HL-60 (cell line): ENCODE data around the gene SLC26A2.
A peak's percentile ranks its signal among the peaks of the same experiment; 100 is the strongest.

Source experiments
- DNase-seq, 2 experiments: peaks; one replicate each; pipeline ENCODE4 v3.0.0-alpha.2; 2010 to 2020; ENCODE audit warnings: low read depth in 1 of 2, low spot score in 1 of 2
- H3K27ac ChIP-seq: fragments of 250-450 bp; sonication (Bioruptor Pico); replicated peaks from 2 replicates; pipeline ENCODE4 v1.5.1; 2020; ENCODE audit warnings: mild to moderate bottlenecking, moderate library complexity
- H3K27me3 ChIP-seq: fragments of 250-450 bp; sonication (Bioruptor Pico); 2 replicates; pipeline ENCODE4 v1.5.1; 2021; ENCODE audit warnings: mild to moderate bottlenecking, moderate library complexity; ENCODE audit not compliant: insufficient read depth, poor library complexity, severe bottlenecking
- H3K4me3 ChIP-seq: replicated peaks from 2 replicates; pipeline ENCODE4 v1.5.1; 2011; ENCODE audit warnings: mild to moderate bottlenecking, control low read depth, low read length; ENCODE audit not compliant: insufficient read depth
- CTCF ChIP-seq: IDR thresholded peaks from one replicate; pipeline ENCODE4 v1.5.1; 2011; ENCODE audit warnings: low read length, control low read depth, inconsistent platforms; ENCODE audit not compliant: insufficient read depth
- GABPA ChIP-seq: IDR thresholded peaks from 2 replicates; pipeline ENCODE4 v1.6.1; 2012; ENCODE audit warnings: low read depth
- POLR2AphosphoS5 ChIP-seq: IDR thresholded peaks from 2 replicates; pipeline ENCODE4 v1.6.1; 2012; ENCODE audit warnings: low read depth
- REST ChIP-seq: IDR thresholded peaks from 2 replicates; pipeline ENCODE4 v1.6.1; 2012; ENCODE audit warnings: low read depth; ENCODE audit not compliant: insufficient replicate concordance
- SPI1 ChIP-seq: IDR thresholded peaks from 2 replicates; pipeline ENCODE4 v1.6.1; 2012; ENCODE audit warnings: low read depth, mild to moderate bottlenecking, borderline replicate concordance

The SLC26A2 gene

GRCh38 chr5:149998281-149998680, 37.7 kb downstream of the SLC26A2 start:
- no peak overlapping the region for H3K4me3 ChIP-seq
- no peak for TF ChIP-seq GABPA
- TF ChIP-seq SPI1, result no peak
- TF ChIP-seq CTCF, result no peak
- TF ChIP-seq POLR2AphosphoS5, result no peak
- TF ChIP-seq REST, result no peak
- H3K27me3 ChIP-seq, result no peaks in the 10 kb centered on the region
- H3K27ac ChIP-seq, result no peak overlapping the region
- no peak for DNase-seq

- Histone ChIP-seq H3K27me3 (no peaks in the 10 kb centered on the region), H3K4me3 (peak overlapping the region; percentile 92; the same call in 1 of the 2 replicates), H3K27ac (peak overlapping the region; percentile 95; the same call in 1 of the 2 replicates)
- no peak for DNase-seq
- TF ChIP-seq POLR2AphosphoS5 (no peak), CTCF (no peak), REST (no peak), SPI1 (no peak), GABPA (no peak)
These were observed 38.8 kb downstream of the SLC26A2 start for GRCh38 chr5:149999359-149999758.

- no peak for DNase-seq
- Histone ChIP-seq H3K27me3 (no peaks in the 10 kb centered on the region), H3K4me3 (peak overlapping the region; percentile 92), H3K27ac (peak overlapping the region; percentile 95)
- TF ChIP-seq GABPA (no peak), CTCF (no peak)
These were observed 39.3 kb downstream of the SLC26A2 start for GRCh38 chr5:149999866-150000255.

DNA sequence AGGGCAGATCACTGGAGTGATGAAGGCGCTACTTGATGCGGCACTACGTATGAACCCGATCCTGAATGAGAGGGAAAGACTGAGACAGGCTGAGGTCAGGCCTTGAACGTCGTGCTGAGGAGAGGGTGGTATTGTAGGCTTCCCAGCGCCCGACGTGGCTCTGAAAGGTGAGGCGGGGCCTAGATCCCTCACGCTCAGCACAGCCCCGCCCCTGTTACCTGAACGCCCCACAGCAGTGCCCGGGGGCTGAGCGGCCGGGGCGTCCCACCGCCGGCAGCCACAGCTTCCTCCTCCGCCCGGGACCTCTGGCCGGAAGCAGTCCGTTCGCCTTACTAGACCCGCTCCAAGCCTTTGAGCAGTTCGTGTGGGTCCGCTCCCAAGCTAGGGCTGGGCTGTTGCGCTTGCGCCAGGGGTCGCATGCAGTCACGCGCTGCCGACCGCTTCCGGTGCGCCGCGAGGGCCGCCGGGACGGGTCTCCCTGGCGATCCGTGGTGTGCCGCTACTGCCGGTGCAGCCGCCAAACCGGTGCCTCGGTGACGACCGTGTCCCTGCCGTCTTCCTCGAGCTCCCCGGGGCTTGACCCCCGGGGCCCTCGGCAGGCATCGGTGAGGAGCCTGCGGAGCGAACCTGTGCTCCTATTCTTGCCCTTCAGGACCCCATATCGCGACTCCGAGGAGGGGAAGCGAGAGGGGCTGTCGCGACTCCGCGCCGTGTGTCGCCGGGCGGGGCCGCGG, 39.9 kb downstream of the SLC26A2 start, which contains the start of the genes HMGXB3 and TIGD6:
Gene HMGXB3 (plus strand): TSS at position 484 of the 734 bp plus-strand sequence. CDS start 4,114 bp downstream, outside the sequence.
Gene TIGD6 (minus strand): TSS at position 399 of the 734 bp plus-strand sequence. CDS start 4,306 bp downstream, outside the sequence.
- peak; percentile 96 for DNase-seq
- TF ChIP-seq GABPA (peak; percentile 97), CTCF (no peak), POLR2AphosphoS5 (peak; percentile 80), SPI1 (no peak), REST (peak; percentile 55)
- H3K4me3 ChIP-seq, result peak within 1 kb of the TSS; percentile 92
- peak within 1 kb of the TSS; percentile 95 for H3K27ac ChIP-seq
- no peaks in the 10 kb centered on the region for H3K27me3 ChIP-seq
